Measurements from ENCODE around the gene CAV3. TPM values are rescaled to one million over a fixed set of nuclear protein-coding genes. Genes with fewer than 3 reads are reported as not detected.

Gene CAV3
- total RNA-seq, 1 experiment from 2014 or later, result not detected

DNA sequence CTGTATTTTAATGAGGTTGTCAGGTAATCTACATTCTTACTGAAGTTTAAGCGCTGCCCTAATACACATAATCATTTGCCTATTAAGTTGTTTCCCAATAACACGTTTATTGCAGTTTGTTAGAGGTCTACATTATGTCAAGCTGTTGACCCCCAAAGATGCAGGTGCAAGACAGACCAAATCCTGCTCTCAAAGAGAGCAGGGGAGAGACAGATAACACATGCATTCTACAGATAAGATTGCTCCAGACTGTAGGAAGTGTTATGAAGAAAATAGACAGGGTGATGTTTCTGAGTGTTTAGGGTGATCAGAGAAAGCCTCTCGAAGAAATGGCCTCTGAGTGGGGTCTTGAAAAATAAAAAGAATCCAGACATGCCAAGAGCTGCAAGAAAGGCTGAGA, 60.6 kb downstream of the CAV3 start:
- no peak overlapping the region for H3K4me3 ChIP-seq (replicated peaks in 1 of 2; ENCODE audit: low read depth in 1 of 2, low read length in 2 of 2)
- intact Hi-C loops (cut with micrococcal nuclease), result no loop called here
- H3K36me3 ChIP-seq (ENCODE audit: control insufficient read depth in 1 of 2, insufficient read depth in 2 of 2, low read length in 2 of 2), result no peaks in the 10 kb centered on the region
- ChIA-PET RAD21 (ENCODE audit: low non-redundant PET in 1 of 2, low total read pairs in 2 of 2, uncharacterized antibody in 2 of 2, unreplicated experiment in 2 of 2) (no interaction called here), CTCF (no interaction called here), POLR2A (no interaction called here)
- no peak for TF ChIP-seq ELF1 (IDR thresholded peaks at IDR 0.05; ENCODE audit: borderline replicate concordance, low read depth)
- TF ChIP-seq REST (IDR thresholded peaks at IDR 0.05; ENCODE audit: low read depth), result no peak
- no peak for TF ChIP-seq ATF3 (IDR thresholded peaks at IDR 0.05)
- TF ChIP-seq SRF (IDR thresholded peaks at IDR 0.05; ENCODE audit: low read depth), result no peak
- TF ChIP-seq, protein P1, sequence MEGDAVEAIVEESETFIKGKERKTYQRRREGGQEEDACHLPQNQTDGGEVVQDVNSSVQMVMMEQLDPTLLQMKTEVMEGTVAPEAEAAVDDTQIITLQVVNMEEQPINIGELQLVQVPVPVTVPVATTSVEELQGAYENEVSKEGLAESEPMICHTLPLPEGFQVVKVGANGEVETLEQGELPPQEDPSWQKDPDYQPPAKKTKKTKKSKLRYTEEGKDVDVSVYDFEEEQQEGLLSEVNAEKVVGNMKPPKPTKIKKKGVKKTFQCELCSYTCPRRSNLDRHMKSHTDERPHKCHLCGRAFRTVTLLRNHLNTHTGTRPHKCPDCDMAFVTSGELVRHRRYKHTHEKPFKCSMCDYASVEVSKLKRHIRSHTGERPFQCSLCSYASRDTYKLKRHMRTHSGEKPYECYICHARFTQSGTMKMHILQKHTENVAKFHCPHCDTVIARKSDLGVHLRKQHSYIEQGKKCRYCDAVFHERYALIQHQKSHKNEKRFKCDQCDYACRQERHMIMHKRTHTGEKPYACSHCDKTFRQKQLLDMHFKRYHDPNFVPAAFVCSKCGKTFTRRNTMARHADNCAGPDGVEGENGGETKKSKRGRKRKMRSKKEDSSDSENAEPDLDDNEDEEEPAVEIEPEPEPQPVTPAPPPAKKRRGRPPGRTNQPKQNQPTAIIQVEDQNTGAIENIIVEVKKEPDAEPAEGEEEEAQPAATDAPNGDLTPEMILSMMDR (IDR thresholded peaks at IDR 0.05 in 2 of 3, conservative IDR thresholded peaks at IDR 0.05 in 1 of 3; ENCODE audit: borderline replicate concordance in 1 of 3, insufficient read depth in 1 of 3, low read depth in 2 of 3, low read length in 2 of 3), result no peak
- BruUV-seq (replicated peaks), result no TSS peak
- no peaks in the 10 kb centered on the region for H3K4me1 ChIP-seq (ENCODE audit: control insufficient read depth in 1 of 2, insufficient read depth in 2 of 2, low read length in 2 of 2)
- no peaks in the 10 kb centered on the region for H3K27me3 ChIP-seq (ENCODE audit: insufficient read depth, low read length)
- no peaks in the 10 kb centered on the region for H3K9me3 ChIP-seq (ENCODE audit: control insufficient read depth in 1 of 2, insufficient read depth in 1 of 2, low read depth in 1 of 2, low read length in 2 of 2)
- H3K79me2 ChIP-seq (ENCODE audit: insufficient read depth, low read length), result no peaks in the 10 kb centered on the region
- no peak for DNase-seq (ENCODE audit: low read depth, low spot score)
- H3K9me2 ChIP-seq (ENCODE audit: insufficient read depth), result no peaks in the 10 kb centered on the region
- H3K27ac ChIP-seq (ENCODE audit: low read depth, low read length), result no peak overlapping the region
- no peak overlapping the region for H3K4me2 ChIP-seq (ENCODE audit: low read length)
- H2AFZ ChIP-seq (ENCODE audit: low read depth, low read length, poor library complexity, severe bottlenecking), result no peak overlapping the region
- H4K20me1 ChIP-seq (ENCODE audit: insufficient read depth), result no peaks in the 10 kb centered on the region
- no peak for ATAC-seq
- H3K9ac ChIP-seq (ENCODE audit: low read length), result no peak overlapping the region

Other genes with a start within 250 kb of the CAV3 start
- gene LMCD1, start 232.0 kb upstream of the CAV3 start, total RNA-seq (2021; ENCODE audit: unreplicated experiment), result 4.6 TPM
- 0.76 TPM for gene SSUH2, start 89.0 kb upstream of the CAV3 start, total RNA-seq (2021; ENCODE audit: unreplicated experiment)
- gene OXTR, start 35.8 kb downstream of the CAV3 start, total RNA-seq (2021; ENCODE audit: unreplicated experiment), result 1.3 TPM
- 28.7 TPM for gene RAD18, start 229.7 kb downstream of the CAV3 start, total RNA-seq (2021; ENCODE audit: unreplicated experiment)